ENCODE measurements around the gene FBL.

- TF ChIP-seq CTCF (IDR thresholded peaks at IDR 0.05) (no peak), EZH2 (IDR thresholded peaks at IDR 0.05; ENCODE audit: borderline replicate concordance, insufficient read depth, low read depth, low read length, poor library complexity, severe bottlenecking) (no peak)
These were observed 36.8 kb downstream of the FBL start for GRCh38 chr19:39809368-39809767.

Measured in B cell (primary cell).